Measurements from ENCODE around the gene CSRNP2. TPM values are rescaled to one million over a fixed set of nuclear protein-coding genes. Genes with fewer than 3 reads are reported as not detected.
"Not testable (repeated sequence)": the region's sequence is repeated elsewhere in the genome, so short reads cannot be mapped to it uniquely, and the experiment has no call there.

Gene CSRNP2
- total RNA-seq, 3 donors from 2014 or later = 20.7 to 22.5 (median 21.5) TPM

GRCh38 chr12:51027342-51027835, 56.0 kb downstream of the CSRNP2 start:
- DNase-seq = no peak
- Mint-ChIP-seq H3K9me3 (no peaks in the 10 kb centered on the region), H3K27me3 (ENCODE audit: low read depth) (no peaks in the 10 kb centered on the region), H3K4me3 (peak overlapping the region; percentile 95), H3K4me1 (ENCODE audit: low read depth) (peaks cover 44% of the 10 kb centered on the region), H3K36me3 (ENCODE audit: insufficient read depth) (no peaks in the 10 kb centered on the region)
- no peak for ATAC-seq

DNA sequence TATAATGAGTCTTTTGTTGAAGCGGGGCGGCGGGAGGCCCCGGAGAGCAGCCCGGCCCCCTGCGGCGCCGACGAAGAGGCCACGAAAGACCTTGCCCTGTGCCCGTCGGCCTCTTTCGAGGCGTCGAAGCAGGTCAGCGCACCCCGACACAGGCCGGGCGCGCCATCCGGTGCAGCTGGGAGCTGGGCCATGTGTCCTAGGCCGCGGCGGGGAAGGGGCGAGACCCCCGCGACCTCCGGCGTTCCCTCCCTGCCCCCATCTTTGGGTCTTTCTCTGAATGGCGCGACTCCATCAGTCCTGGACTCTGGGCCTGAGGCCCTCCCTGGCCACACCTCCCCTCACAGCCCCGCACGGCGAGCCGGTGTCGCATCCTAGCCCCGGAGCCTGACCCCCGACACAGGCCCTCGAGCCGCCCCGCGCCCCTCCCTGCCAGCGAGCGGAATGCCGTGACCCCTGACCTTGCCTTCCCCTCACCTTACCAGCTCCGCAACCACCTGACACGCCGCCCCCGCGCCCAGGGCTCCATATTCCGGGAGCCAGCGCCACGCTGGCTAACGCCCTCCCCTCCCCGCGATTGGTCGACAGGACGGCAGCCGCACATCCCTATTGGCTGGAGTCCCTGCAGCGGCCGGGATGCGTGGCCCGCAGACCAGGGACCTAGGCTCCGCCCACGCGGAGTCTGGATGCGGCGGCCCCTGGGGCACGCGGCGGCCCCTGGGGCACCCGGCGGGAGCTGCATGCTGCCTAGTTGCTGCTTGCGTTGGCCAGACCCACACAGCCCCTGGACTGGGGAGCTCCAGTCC, 57.4 kb downstream of the CSRNP2 start, which contains the start of gene SLC11A2:
TSS of gene SLC11A2 (minus strand) at position 549 of the 803 bp plus-strand sequence. CDS start 15,656 bp downstream, outside the sequence.
- H3K27me3 Mint-ChIP-seq (ENCODE audit: low read depth) = no peaks in the 10 kb centered on the region
- peaks cover 57% of the 10 kb centered on the region for H3K4me1 Mint-ChIP-seq (ENCODE audit: low read depth)
- peak within 1 kb of the TSS; percentile 95 for H3K4me3 Mint-ChIP-seq
- ATAC-seq (peak; percentile 87 to 88), DNase-seq (peak; percentile 89)
- no peaks in the 10 kb centered on the region for H3K36me3 Mint-ChIP-seq (ENCODE audit: insufficient read depth)
- H3K9me3 Mint-ChIP-seq = no peaks in the 10 kb centered on the region

GRCh38 chr12:51025338-51025835, 58.0 kb downstream of the CSRNP2 start:
- Mint-ChIP-seq H3K27me3 (ENCODE audit: low read depth) (no peaks in the 10 kb centered on the region), H3K36me3 (ENCODE audit: insufficient read depth) (no peaks in the 10 kb centered on the region), H3K4me3 (peak overlapping the region; percentile 95), H3K9me3 (no peaks in the 10 kb centered on the region), H3K4me1 (ENCODE audit: low read depth) (peaks cover 64% of the 10 kb centered on the region)
- DNase-seq (no peak), ATAC-seq (no peak)

- H3K27me3 Mint-ChIP-seq (ENCODE audit: low read depth) = no peaks in the 10 kb centered on the region
- H3K36me3 Mint-ChIP-seq (ENCODE audit: insufficient read depth) = no peaks in the 10 kb centered on the region
- H3K4me3 Mint-ChIP-seq = peak overlapping the region; percentile 95
Measured at GRCh38 chr12:51023625-51024382, 59.6 kb downstream of the CSRNP2 start.

DNA sequence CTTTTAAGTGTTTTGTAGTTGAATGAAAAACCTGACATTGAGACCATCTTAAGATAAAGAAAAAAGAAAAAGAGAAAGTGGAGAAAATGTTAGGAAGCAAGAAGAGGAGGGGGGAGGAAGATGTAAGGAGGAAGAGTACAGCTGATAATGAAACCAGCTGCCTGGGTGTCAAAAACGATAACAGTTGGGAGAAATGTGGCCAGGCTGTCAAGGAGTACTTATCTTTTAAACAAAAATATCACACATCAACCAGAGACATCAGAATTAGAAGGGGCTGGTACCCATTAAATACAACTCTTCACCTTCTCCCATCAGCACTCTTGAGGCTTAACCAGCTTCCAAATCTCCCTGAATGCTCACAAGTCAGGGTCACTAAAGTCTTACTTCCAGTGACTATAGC, 61.7 kb downstream of the CSRNP2 start:
- peaks cover 63% of the 10 kb centered on the region for H3K4me1 Mint-ChIP-seq (ENCODE audit: low read depth)
- no peaks in the 10 kb centered on the region for H3K36me3 Mint-ChIP-seq (ENCODE audit: insufficient read depth)
- ATAC-seq = no peak
- no peaks in the 10 kb centered on the region for H3K9me3 Mint-ChIP-seq
- peak overlapping the region; percentile 27 for H3K4me3 Mint-ChIP-seq
- H3K27me3 Mint-ChIP-seq (ENCODE audit: low read depth) = no peaks in the 10 kb centered on the region
- DNase-seq = no peak

More at GRCh38 chr12:51023625-51024382, 59.6 kb downstream of the CSRNP2 start:
- Mint-ChIP-seq H3K4me1 (ENCODE audit: low read depth) (peaks cover 71% of the 10 kb centered on the region), H3K9me3 (no peaks in the 10 kb centered on the region)
- ATAC-seq = no peak
- no peak for DNase-seq

DNA sequence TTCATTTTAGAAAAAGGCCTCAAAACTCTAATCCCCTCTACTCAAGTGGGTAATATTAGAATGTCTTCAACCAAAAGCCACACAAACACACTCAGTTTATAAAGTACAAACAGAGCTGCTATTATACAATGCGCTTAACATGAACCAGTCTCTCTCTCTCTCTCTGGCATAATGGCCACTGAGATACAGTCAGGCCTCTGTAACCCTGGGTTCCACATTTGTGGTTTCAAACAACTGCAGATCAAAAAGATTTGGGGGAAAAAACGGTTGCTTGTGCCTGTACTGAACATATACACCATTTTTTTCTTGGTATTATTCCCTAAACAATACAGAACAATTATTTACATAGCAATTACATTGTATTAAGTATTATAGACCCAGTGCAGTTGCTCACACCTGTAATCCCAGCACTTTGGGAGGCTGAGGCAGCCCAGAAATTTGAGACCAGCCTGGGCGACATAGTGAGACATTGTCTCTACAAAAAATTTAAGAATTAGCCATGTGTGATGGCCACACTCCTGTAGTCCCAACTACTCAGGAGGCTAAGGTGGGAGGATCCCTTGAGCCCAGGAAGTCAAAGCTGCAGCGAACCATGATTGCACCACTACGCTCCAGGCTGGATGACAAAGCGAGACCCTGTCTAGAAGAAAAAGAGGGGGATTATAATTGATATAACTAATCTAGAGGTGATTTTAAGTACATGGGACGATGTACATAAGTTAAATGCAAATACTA, 62.8 kb downstream of the CSRNP2 start:
- peaks cover 60% of the 10 kb centered on the region for H3K4me1 Mint-ChIP-seq (ENCODE audit: low read depth)
- DNase-seq = no peak
- no peak overlapping the region for H3K4me3 Mint-ChIP-seq
- no peaks in the 10 kb centered on the region for H3K36me3 Mint-ChIP-seq (ENCODE audit: insufficient read depth)
- no peak for ATAC-seq
- H3K27me3 Mint-ChIP-seq (ENCODE audit: low read depth) = no peaks in the 10 kb centered on the region
- no peaks in the 10 kb centered on the region for H3K9me3 Mint-ChIP-seq

DNA sequence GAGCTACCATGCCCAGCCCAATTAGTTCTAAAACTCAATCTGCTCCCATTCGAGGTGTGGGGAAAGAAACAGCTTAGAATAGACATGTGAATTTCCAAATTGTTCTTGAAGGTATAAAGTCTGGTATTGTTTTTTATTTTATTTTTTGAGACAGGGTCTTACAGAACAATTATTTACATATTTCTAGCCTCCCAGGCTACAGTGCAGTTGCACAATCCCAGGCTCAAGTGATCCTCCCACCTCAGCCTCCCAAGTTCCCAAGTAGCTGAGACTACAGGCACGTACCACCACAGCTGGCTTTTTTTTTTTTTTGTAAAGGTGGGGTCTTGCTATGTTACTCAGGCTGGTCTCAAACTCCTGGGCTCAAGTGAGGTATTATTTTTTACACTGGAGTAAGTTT, 63.5 kb downstream of the CSRNP2 start:
- no peak for DNase-seq
- no peak for ATAC-seq
- Mint-ChIP-seq H3K9me3 (no peaks in the 10 kb centered on the region), H3K27me3 (ENCODE audit: low read depth) (no peaks in the 10 kb centered on the region), H3K4me3 (no peak overlapping the region), H3K4me1 (ENCODE audit: low read depth) (peaks cover 55% of the 10 kb centered on the region), H3K36me3 (ENCODE audit: insufficient read depth) (no peaks in the 10 kb centered on the region)

GRCh38 chr12:51018956-51019355, 64.4 kb downstream of the CSRNP2 start:
- H3K4me1 Mint-ChIP-seq (ENCODE audit: low read depth) = peaks cover 45% of the 10 kb centered on the region
- H3K27me3 Mint-ChIP-seq (ENCODE audit: low read depth) = no peaks in the 10 kb centered on the region
- no peak overlapping the region for H3K4me3 Mint-ChIP-seq
- no peaks in the 10 kb centered on the region for H3K36me3 Mint-ChIP-seq (ENCODE audit: insufficient read depth)
- ATAC-seq = no peak
- DNase-seq = no peak
- no peaks in the 10 kb centered on the region for H3K9me3 Mint-ChIP-seq

GRCh38 chr12:51017452-51017851, 65.9 kb downstream of the CSRNP2 start:
- Mint-ChIP-seq H3K27me3 (ENCODE audit: low read depth) (no peaks in the 10 kb centered on the region), H3K9me3 (no peaks in the 10 kb centered on the region), H3K4me3 (no peak overlapping the region), H3K36me3 (ENCODE audit: insufficient read depth) (no peaks in the 10 kb centered on the region), H3K4me1 (ENCODE audit: low read depth) (peaks cover 44% of the 10 kb centered on the region)
- ATAC-seq = no peak
- DNase-seq = no peak

- ATAC-seq; DNase-seq; H3K4me3 Mint-ChIP-seq; H3K36me3 Mint-ChIP-seq (ENCODE audit: insufficient read depth); H3K27me3 Mint-ChIP-seq (ENCODE audit: low read depth); H3K9me3 Mint-ChIP-seq: not testable (repeated sequence)
- H3K4me1 Mint-ChIP-seq (ENCODE audit: low read depth) = peaks cover 35% of the 10 kb centered on the region
Measured at GRCh38 chr12:51014467-51014866, 68.9 kb downstream of the CSRNP2 start.

- no peaks in the 10 kb centered on the region for H3K9me3 Mint-ChIP-seq
- H3K27me3 Mint-ChIP-seq (ENCODE audit: low read depth) = no peaks in the 10 kb centered on the region
- peaks cover 3% of the 10 kb centered on the region for H3K36me3 Mint-ChIP-seq (ENCODE audit: insufficient read depth)
- H3K4me1 Mint-ChIP-seq (ENCODE audit: low read depth) = peaks cover 40% of the 10 kb centered on the region
- no peak overlapping the region for H3K4me3 Mint-ChIP-seq
- ATAC-seq (no peak), DNase-seq (no peak)
Measured at GRCh38 chr12:51013441-51013840, 70.0 kb downstream of the CSRNP2 start.

- no peak for DNase-seq
- no peak for ATAC-seq
- H3K4me1 Mint-ChIP-seq (ENCODE audit: low read depth) = peaks cover 40% of the 10 kb centered on the region
- no peaks in the 10 kb centered on the region for H3K9me3 Mint-ChIP-seq
- peaks cover 5% of the 10 kb centered on the region for H3K36me3 Mint-ChIP-seq (ENCODE audit: insufficient read depth)
- no peaks in the 10 kb centered on the region for H3K27me3 Mint-ChIP-seq (ENCODE audit: low read depth)
- H3K4me3 Mint-ChIP-seq = no peak overlapping the region
Measured at GRCh38 chr12:51012570-51013236, 70.7 kb downstream of the CSRNP2 start.

- DNase-seq = no peak
- H3K4me3 Mint-ChIP-seq = no peak overlapping the region
- H3K36me3 Mint-ChIP-seq (ENCODE audit: insufficient read depth) = peaks cover 7% of the 10 kb centered on the region
- no peaks in the 10 kb centered on the region for H3K27me3 Mint-ChIP-seq (ENCODE audit: low read depth)
- no peak for ATAC-seq
- no peaks in the 10 kb centered on the region for H3K9me3 Mint-ChIP-seq
- peaks cover 37% of the 10 kb centered on the region for H3K4me1 Mint-ChIP-seq (ENCODE audit: low read depth)
Measured at GRCh38 chr12:51011955-51012354, 71.4 kb downstream of the CSRNP2 start.
